CD14-positive monocyte (primary cell): ENCODE data around the gene MUC5AC. TPM values are rescaled to one million over a fixed set of nuclear protein-coding genes. Genes with fewer than 3 reads are reported as not detected.
A peak's percentile ranks its signal among the peaks of the same experiment; 100 is the strongest.

Experiments
- DNase-seq, 3 donors: peaks; one replicate each; pipeline ENCODE4 v3.0.0-alpha.2; 2011 to 2022
- H2AFZ ChIP-seq: 2 replicates; pipeline ENCODE4 v1.6.0; 2012; ENCODE audit warnings: mild to moderate bottlenecking, low read depth, low read length, inconsistent platforms; ENCODE audit not compliant: insufficient read depth, poor library complexity, severe bottlenecking
- H3K27ac ChIP-seq, 2 donors: 1 replicate in 1 of 2; 2 replicates in 1 of 2; pipeline ENCODE4 v1.5.1; 2012 to 2013; ENCODE audit warnings: low read length in 2 of 2, control low read depth in 1 of 2, inconsistent platforms in 1 of 2, low read depth in 1 of 2, mild to moderate bottlenecking in 1 of 2
- H3K27me3 ChIP-seq, 2 donors: one replicate each; pipeline versions ENCODE4 v1.6.0 to v1.6.1; 2011 to 2013; ENCODE audit warnings: low read length in 2 of 2; ENCODE audit not compliant: control insufficient read depth in 2 of 2, insufficient read depth in 2 of 2
- H3K36me3 ChIP-seq, 2 donors: replicated peaks in 1 of 2; 1 replicate in 1 of 2; 2 replicates in 1 of 2; pipeline versions ENCODE4 v1.5.1 to v1.6.1; 2012 to 2013; ENCODE audit warnings: low read length in 2 of 2, control low read depth in 1 of 2, inconsistent platforms in 1 of 2, mild to moderate bottlenecking in 1 of 2; ENCODE audit not compliant: insufficient read depth in 2 of 2, control insufficient read depth in 1 of 2
- H3K4me1 ChIP-seq, 2 donors: 1 replicate in 1 of 2; 2 replicates in 1 of 2; pipeline versions ENCODE4 v1.5.1 to v1.6.1; 2012 to 2013; ENCODE audit warnings: low read length in 2 of 2, control low read depth in 1 of 2, inconsistent platforms in 1 of 2, mild to moderate bottlenecking in 1 of 2, moderate library complexity in 1 of 2; ENCODE audit not compliant: insufficient read depth in 2 of 2, control insufficient read depth in 1 of 2
- H3K4me2 ChIP-seq: replicated peaks from 2 replicates; pipeline ENCODE3; 2012; ENCODE audit warnings: low read length, moderate library complexity, mild to moderate bottlenecking; ENCODE audit not compliant: poor library complexity, severe bottlenecking; ENCODE audit errors: extremely low read depth
- H3K4me3 ChIP-seq, 3 experiments: fragments of 200-600 bp in 1 of 3; sonication (generic) in 1 of 3; replicated peaks in 1 of 3; 1 replicate in 2 of 3; 2 replicates in 1 of 3; pipeline ENCODE4 v1.5.1; 2011 to 2013; ENCODE audit warnings: low read length in 3 of 3, mild to moderate bottlenecking in 3 of 3, control low read depth in 2 of 3, low read depth in 2 of 3, inconsistent platforms in 1 of 3, moderate library complexity in 1 of 3
- H3K79me2 ChIP-seq: 2 replicates; pipeline ENCODE4 v1.6.0; 2012; ENCODE audit warnings: mild to moderate bottlenecking, control low read depth, inconsistent platforms, low read length, moderate library complexity; ENCODE audit not compliant: insufficient read depth
- H3K9ac ChIP-seq: 2 replicates; pipeline ENCODE4 v1.6.0; 2017; ENCODE audit warnings: low read length, mild to moderate bottlenecking; ENCODE audit not compliant: insufficient read depth, poor library complexity, severe bottlenecking
- H3K9me3 ChIP-seq, 2 donors: replicated peaks in 1 of 2; 1 replicate in 1 of 2; 2 replicates in 1 of 2; pipeline versions ENCODE4 v1.5.1 to v1.6.1; 2012 to 2013; ENCODE audit warnings: low read length in 2 of 2, control low read depth in 1 of 2; ENCODE audit not compliant: control insufficient read depth in 1 of 2, insufficient read depth in 1 of 2
- H4K20me1 ChIP-seq: 2 replicates; pipeline ENCODE4 v1.6.0; 2012; ENCODE audit warnings: mild to moderate bottlenecking, low read length, control low read depth, moderate library complexity; ENCODE audit not compliant: insufficient read depth
- H3K27ac Mint-ChIP-seq, 7 donors: one replicate each; pipeline ENCODE4 v1.8.0; 2020; ENCODE audit warnings: mild to moderate bottlenecking in 7 of 7, mixed read lengths in 7 of 7, moderate library complexity in 6 of 7, inconsistent platforms in 2 of 7
- H3K27me3 Mint-ChIP-seq, 3 donors: one replicate each; pipeline ENCODE4 v1.8.0; 2021 to 2022; ENCODE audit warnings: low read depth in 3 of 3, mild to moderate bottlenecking in 3 of 3, mixed read lengths in 3 of 3, moderate library complexity in 3 of 3, inconsistent platforms in 1 of 3
- H3K36me3 Mint-ChIP-seq, 2 donors: one replicate each; pipeline ENCODE4 v1.8.0; 2020; ENCODE audit warnings: mixed read lengths in 2 of 2, inconsistent platforms in 1 of 2, mild to moderate bottlenecking in 1 of 2
- H3K4me1 Mint-ChIP-seq: one replicate; pipeline ENCODE4 v1.8.0; 2020; ENCODE audit warnings: mild to moderate bottlenecking, mixed read lengths
- H3K4me3 Mint-ChIP-seq, 2 donors: one replicate each; pipeline ENCODE4 v1.8.0; 2020; ENCODE audit warnings: mild to moderate bottlenecking in 2 of 2, mixed read lengths in 2 of 2, moderate library complexity in 1 of 2
- H3K9me3 Mint-ChIP-seq, 7 donors: one replicate each; pipeline ENCODE4 v1.8.0; 2020 to 2022; ENCODE audit warnings: mixed read lengths in 7 of 7, mild to moderate bottlenecking in 6 of 7, moderate library complexity in 6 of 7, inconsistent platforms in 2 of 7
- WGBS: methylation state at CpG from one replicate; pipeline ENCODE4 v1.1.5; 2013; ENCODE audit warnings: missing lambda C conversion rate; ENCODE audit not compliant: insufficient coverage; 5-methylcytosine and 5-hydroxymethylcytosine counted together
- intact Hi-C, 2 donors: fragments of 100-400 bp; cut with micrococcal nuclease; formaldehyde crosslinking; loops; one replicate each; pipeline versions ENCODE4 v1.15.0 to v1.15.1; 2023
- polyA plus RNA-seq, 3 donors: library from polyadenylated mRNA; depleted of rRNA in 1 of 3; unstranded in 2 of 3; stranded (reverse) in 1 of 3; fragments of 300-500 nt in 2 of 3; fragments of >200 nt in 1 of 3; fragmentation: Illumina TruSeq in 2 of 3; gene quantifications; 1 replicate in 2 of 3; 2 replicates in 1 of 3; pipeline ENCODE4 v1.2.3, GENCODE V29; 2012 to 2021
- TF ChIP-seq, protein P1 (sequence below): fragments of 200-600 bp; IDR thresholded peaks from one replicate; pipeline ENCODE4 v1.8.0; 2022; ENCODE audit warnings: antibody characterized with exemption, mild to moderate bottlenecking

Gene MUC5AC
- polyA plus RNA-seq, 3 donors: not detected

DNA sequence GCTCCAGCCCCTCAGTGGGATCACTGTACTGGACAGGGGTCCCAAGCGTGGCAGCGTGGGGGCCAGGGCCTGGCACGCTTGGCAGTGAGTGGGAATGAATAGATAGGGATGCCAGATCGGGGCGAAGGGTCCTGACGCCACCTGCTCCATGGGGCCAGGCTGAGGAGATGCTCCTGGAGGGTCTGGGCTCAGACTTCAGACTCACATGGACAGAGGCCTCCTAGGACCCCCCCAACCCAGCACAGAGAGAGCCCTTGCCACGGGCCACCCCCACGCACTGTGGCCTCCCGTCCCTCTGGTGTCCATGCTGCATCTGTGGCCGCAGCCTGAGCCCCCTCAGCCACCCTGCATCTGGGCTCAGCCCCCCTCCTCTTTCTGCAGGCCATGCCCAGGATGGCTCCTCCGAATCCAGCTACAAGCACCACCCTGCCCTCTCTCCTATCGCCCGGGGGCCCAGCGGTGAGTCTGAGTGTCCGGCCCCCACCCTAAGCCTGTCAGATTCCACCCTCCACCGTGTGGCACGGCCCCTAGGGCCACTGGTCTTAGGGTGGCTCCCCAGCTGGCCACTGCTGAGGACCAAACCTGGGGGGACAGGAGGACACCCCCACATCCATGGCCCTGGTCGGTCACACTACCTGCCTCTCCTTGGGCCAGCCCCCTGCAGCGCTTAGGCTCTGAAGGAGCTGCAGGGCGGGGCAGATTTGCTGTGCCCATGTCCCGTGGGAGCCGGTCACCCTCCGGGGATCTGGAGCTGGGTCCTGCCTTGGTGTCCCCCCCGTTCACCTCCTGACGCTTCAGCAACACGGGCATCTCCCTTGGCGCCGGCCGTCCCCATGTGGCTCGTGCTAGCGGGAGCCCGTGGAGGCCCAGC, 2.7 kb downstream of the MUC5AC start:
- Histone ChIP-seq H3K27me3 (no peaks in the 10 kb centered on the region), H3K27ac (no peak overlapping the region), H3K36me3 (no peaks in the 10 kb centered on the region), H2AFZ (no peak overlapping the region), H3K4me1 (no peaks in the 10 kb centered on the region), H4K20me1 (no peaks in the 10 kb centered on the region), H3K79me2 (no peaks in the 10 kb centered on the region), H3K4me3 (no peak overlapping the region), H3K9me3 (no peaks in the 10 kb centered on the region), H3K4me2 (no peak overlapping the region), H3K9ac (no peak overlapping the region)
- no peaks in the 10 kb centered on the region for H3K4me1 Mint-ChIP-seq
- H3K36me3 Mint-ChIP-seq: no peaks in the 10 kb centered on the region
- H3K27ac Mint-ChIP-seq: no peak overlapping the region
- peak overlapping the region in 1 of 2 donors; percentile 25 for H3K4me3 Mint-ChIP-seq
- TF ChIP-seq, protein P1, sequence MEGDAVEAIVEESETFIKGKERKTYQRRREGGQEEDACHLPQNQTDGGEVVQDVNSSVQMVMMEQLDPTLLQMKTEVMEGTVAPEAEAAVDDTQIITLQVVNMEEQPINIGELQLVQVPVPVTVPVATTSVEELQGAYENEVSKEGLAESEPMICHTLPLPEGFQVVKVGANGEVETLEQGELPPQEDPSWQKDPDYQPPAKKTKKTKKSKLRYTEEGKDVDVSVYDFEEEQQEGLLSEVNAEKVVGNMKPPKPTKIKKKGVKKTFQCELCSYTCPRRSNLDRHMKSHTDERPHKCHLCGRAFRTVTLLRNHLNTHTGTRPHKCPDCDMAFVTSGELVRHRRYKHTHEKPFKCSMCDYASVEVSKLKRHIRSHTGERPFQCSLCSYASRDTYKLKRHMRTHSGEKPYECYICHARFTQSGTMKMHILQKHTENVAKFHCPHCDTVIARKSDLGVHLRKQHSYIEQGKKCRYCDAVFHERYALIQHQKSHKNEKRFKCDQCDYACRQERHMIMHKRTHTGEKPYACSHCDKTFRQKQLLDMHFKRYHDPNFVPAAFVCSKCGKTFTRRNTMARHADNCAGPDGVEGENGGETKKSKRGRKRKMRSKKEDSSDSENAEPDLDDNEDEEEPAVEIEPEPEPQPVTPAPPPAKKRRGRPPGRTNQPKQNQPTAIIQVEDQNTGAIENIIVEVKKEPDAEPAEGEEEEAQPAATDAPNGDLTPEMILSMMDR: no peak
- H3K9me3 Mint-ChIP-seq: no peaks in the 10 kb centered on the region
- H3K27me3 Mint-ChIP-seq: peaks cover 0 to 2% (median 0%) of the 10 kb centered on the region in 3 donors
- DNase-seq: no peak
- 95% methylated on average over 27 of the region's 32 CpGs for WGBS
- intact Hi-C loops: no loop called here

DNA sequence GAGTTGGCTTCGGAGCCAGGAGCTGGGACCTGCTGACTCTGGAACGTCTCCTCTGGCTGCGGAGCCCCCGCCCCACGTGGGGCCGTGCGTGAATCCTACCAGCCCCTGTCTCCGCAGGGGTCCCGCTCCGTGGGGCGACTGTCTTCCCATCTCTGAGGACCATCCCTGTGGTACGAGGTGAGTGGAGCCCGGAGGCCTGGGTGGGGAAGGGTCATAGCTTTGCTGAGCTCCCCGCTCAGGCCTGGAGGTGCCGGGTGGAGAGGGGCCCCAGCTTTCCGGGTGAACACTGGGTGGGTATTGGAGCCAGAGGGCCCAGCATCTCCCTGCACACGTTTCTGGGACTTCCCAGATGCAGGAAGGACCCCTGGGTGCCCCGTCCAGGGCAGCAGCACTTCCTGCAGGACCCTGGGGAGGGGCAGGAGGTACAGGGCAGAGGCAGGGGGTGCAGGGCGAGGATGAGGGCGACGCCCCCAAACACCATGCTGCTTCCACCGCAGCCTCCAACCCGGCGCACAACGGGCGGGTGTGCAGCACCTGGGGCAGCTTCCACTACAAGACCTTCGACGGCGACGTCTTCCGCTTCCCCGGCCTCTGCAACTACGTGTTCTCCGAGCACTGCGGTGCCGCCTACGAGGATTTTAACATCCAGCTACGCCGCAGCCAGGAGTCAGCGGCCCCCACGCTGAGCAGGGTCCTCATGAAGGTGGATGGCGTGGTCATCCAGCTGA, 3.8 kb downstream of the MUC5AC start:
- TF ChIP-seq, protein P1: no peak
- Mint-ChIP-seq H3K4me3 (no peak overlapping the region), H3K27ac (no peak overlapping the region), H3K36me3 (no peaks in the 10 kb centered on the region), H3K27me3 (peaks cover 0 to 2% (median 0%) of the 10 kb centered on the region in 3 donors), H3K4me1 (no peaks in the 10 kb centered on the region), H3K9me3 (no peaks in the 10 kb centered on the region)
- H3K4me2 ChIP-seq: no peak overlapping the region
- no peak overlapping the region for H3K4me3 ChIP-seq
- no peaks in the 10 kb centered on the region for H3K79me2 ChIP-seq
- WGBS: 91% methylated on average over 38 of the region's 42 CpGs
- no peak overlapping the region for H3K9ac ChIP-seq
- no peaks in the 10 kb centered on the region for H3K36me3 ChIP-seq
- no peaks in the 10 kb centered on the region for H4K20me1 ChIP-seq
- no peaks in the 10 kb centered on the region for H3K9me3 ChIP-seq
- intact Hi-C loops: no loop called here
- no peak for DNase-seq
- no peak overlapping the region for H2AFZ ChIP-seq
- no peaks in the 10 kb centered on the region for H3K4me1 ChIP-seq
- no peaks in the 10 kb centered on the region for H3K27me3 ChIP-seq
- H3K27ac ChIP-seq: no peak overlapping the region
